Prostate gland (tissue), 2 donors: ENCODE results near the gene ANGPT4.

ENCODE experiments used
- POLR2A ChIP-seq: fragments of 450-650 bp; IDR thresholded peaks from one replicate; pipeline ENCODE4 v1.6.1; 2016; ENCODE audit warnings: antibody characterized with exemption, mild to moderate bottlenecking
- TF ChIP-seq, protein P1 (sequence below), 4 experiments: fragments of 200-600 bp in 2 of 4; fragments of 450-650 bp in 2 of 4; sonication (generic) in 2 of 4; IDR thresholded peaks; 1 replicate in 3 of 4; 2 replicates in 1 of 4; pipeline ENCODE4 v1.5.1; 2016 to 2019; ENCODE audit warnings: antibody characterized with exemption in 4 of 4, mild to moderate bottlenecking in 2 of 4, moderate library complexity in 2 of 4

- TF ChIP-seq POLR2A: no peak
- TF ChIP-seq, protein P1, sequence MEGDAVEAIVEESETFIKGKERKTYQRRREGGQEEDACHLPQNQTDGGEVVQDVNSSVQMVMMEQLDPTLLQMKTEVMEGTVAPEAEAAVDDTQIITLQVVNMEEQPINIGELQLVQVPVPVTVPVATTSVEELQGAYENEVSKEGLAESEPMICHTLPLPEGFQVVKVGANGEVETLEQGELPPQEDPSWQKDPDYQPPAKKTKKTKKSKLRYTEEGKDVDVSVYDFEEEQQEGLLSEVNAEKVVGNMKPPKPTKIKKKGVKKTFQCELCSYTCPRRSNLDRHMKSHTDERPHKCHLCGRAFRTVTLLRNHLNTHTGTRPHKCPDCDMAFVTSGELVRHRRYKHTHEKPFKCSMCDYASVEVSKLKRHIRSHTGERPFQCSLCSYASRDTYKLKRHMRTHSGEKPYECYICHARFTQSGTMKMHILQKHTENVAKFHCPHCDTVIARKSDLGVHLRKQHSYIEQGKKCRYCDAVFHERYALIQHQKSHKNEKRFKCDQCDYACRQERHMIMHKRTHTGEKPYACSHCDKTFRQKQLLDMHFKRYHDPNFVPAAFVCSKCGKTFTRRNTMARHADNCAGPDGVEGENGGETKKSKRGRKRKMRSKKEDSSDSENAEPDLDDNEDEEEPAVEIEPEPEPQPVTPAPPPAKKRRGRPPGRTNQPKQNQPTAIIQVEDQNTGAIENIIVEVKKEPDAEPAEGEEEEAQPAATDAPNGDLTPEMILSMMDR (IDR thresholded peaks at IDR 0.05): no peak
Measured at GRCh38 chr20:843912-844311, 72.2 kb downstream of the ANGPT4 start.
